K562 (cell line): Measurements from ENCODE around the gene C11orf54. TPM values are rescaled to one million over a fixed set of nuclear protein-coding genes. Genes with fewer than 3 reads are reported as not detected.

Source experiments
- ATF4 ChIP-seq: fragments of 450-650 bp; formaldehyde crosslinking; IDR thresholded peaks from 2 replicates; pipeline ENCODE4 v1.4.0; 2022; ENCODE audit warnings: mild to moderate bottlenecking, moderate library complexity
- BRF1 ChIP-seq: IDR thresholded peaks from 3 replicates; pipeline ENCODE4 v1.6.1; 2011; ENCODE audit warnings: borderline replicate concordance, mild to moderate bottlenecking; ENCODE audit not compliant: insufficient read length; ENCODE audit errors: extremely low read depth
- CBFA2T3 ChIP-seq: fragments of 450-650 bp; IDR thresholded peaks from 2 replicates; pipeline ENCODE4 v1.6.1; 2017
- CBX1 ChIP-seq: sonication (generic); IDR thresholded peaks from 2 replicates; pipeline ENCODE4 v1.6.1; 2016; ENCODE audit warnings: antibody characterized with exemption, low read depth, mild to moderate bottlenecking
- CCNT2 ChIP-seq: IDR thresholded peaks from 2 replicates; pipeline ENCODE4 v1.6.1; 2011; ENCODE audit warnings: borderline replicate concordance, low read depth, mild to moderate bottlenecking, moderate library complexity, mixed read lengths, low read length; ENCODE audit not compliant: insufficient read length; ENCODE audit errors: extremely low read depth
- DLX4 ChIP-seq: fragments of 250-450 bp; sonication (Bioruptor Pico); IDR thresholded peaks from 2 replicates; pipeline ENCODE4 v1.6.1; 2021; ENCODE audit warnings: mild to moderate bottlenecking
- GTF2F1 ChIP-seq: IDR thresholded peaks from 2 replicates; pipeline ENCODE4 v1.6.1; 2011; ENCODE audit warnings: low read depth, low read length, improper control_type of control experiment
- HNRNPLL ChIP-seq: fragments of 200-400 bp; formaldehyde crosslinking; IDR thresholded peaks from 2 replicates; pipeline ENCODE4 v1.6.1; 2017; ENCODE audit warnings: low read length, low read depth, mild to moderate bottlenecking; ENCODE audit not compliant: poor library complexity, severe bottlenecking
- KAT2B ChIP-seq: IDR thresholded peaks from one replicate; pipeline ENCODE4 v1.6.1; 2012; ENCODE audit warnings: low read depth, mild to moderate bottlenecking, control low read depth, inconsistent platforms, low read length, moderate library complexity
- KAT7 ChIP-seq: sonication (generic); formaldehyde crosslinking; IDR thresholded peaks from 2 replicates; pipeline ENCODE4 v1.8.0; 2022; ENCODE audit warnings: missing genetic modification reagents, mild to moderate bottlenecking, borderline replicate concordance
- MXI1 ChIP-seq: IDR thresholded peaks from 2 replicates; pipeline ENCODE4 v1.6.1; 2011; ENCODE audit warnings: low read depth, mild to moderate bottlenecking, improper control_type of control experiment, low read length
- NFYB ChIP-seq: IDR thresholded peaks from 2 replicates; pipeline ENCODE4 v1.6.1; 2011; ENCODE audit warnings: mild to moderate bottlenecking, moderate library complexity; ENCODE audit not compliant: insufficient read length; ENCODE audit errors: extremely low read depth
- SMAD4 ChIP-seq: fragments of 250-450 bp; sonication (Bioruptor Pico); conservative IDR thresholded peaks from 2 replicates; pipeline ENCODE4 v1.8.0; 2021; ENCODE audit warnings: inconsistent platforms, mild to moderate bottlenecking, moderate library complexity
- SMARCA4 ChIP-seq: fragments of 450-650 bp; IDR thresholded peaks from 2 replicates; pipeline ENCODE4 v1.6.1; 2016
- ZBTB7A ChIP-seq: IDR thresholded peaks from 2 replicates; pipeline ENCODE4 v1.6.1; 2011; ENCODE audit warnings: low read depth, mild to moderate bottlenecking, low read length, moderate library complexity, borderline replicate concordance; ENCODE audit not compliant: control insufficient read depth
- ZNF277 ChIP-seq: fragments of 250-450 bp; sonication (Bioruptor Pico); IDR thresholded peaks from 2 replicates; pipeline ENCODE4 v1.8.0; 2022; ENCODE audit warnings: inconsistent platforms, mild to moderate bottlenecking, moderate library complexity, borderline replicate concordance
- ZNF431 ChIP-seq: sonication (generic); formaldehyde crosslinking; IDR thresholded peaks from 2 replicates; pipeline ENCODE4 v1.8.0; 2022; ENCODE audit warnings: mild to moderate bottlenecking, missing genetic modification reagents
- polyA plus RNA-seq, 8 experiments: library from polyadenylated mRNA; depleted of rRNA in 4 of 8; stranded (reverse) in 5 of 8; unstranded in 3 of 8; fragments of >200 nt; fragmentation: Nextera tagmentation in 2 of 8; fragmentation: Illumina TruSeq in 1 of 8; extraction: Ambion mirVana in 2 of 8; extraction: Trizol in 1 of 8; gene quantifications; 2 replicates each; pipeline versions ENCODE4 v1.2.1 to v1.2.3, GENCODE V29; 2011 to 2014; ENCODE audit warnings: inconsistent platforms in 1 of 8, missing spikeins in 1 of 8
- total RNA-seq, 7 experiments: library from RNA; depleted of rRNA in 6 of 7; stranded (reverse); fragments of >200 nt in 6 of 7; fragmentation: Illumina TruSeq in 2 of 7; extraction: Trizol in 2 of 7; gene quantifications; 2 replicates each; pipeline versions ENCODE4 v1.2.1 to v1.2.3, GENCODE V29; 2011 to 2021; ENCODE audit warnings: low replicate concordance in 1 of 7

Gene C11orf54
- total and polyA plus RNA-seq, 9 of the 15 experiments (the other 6 are each of a cell fraction or from before 2014, with no cell fraction given) = 13.4 to 33.0 (median 23.1) TPM

- TF ChIP-seq MXI1 = no peak
- no peak for TF ChIP-seq ATF4 (CRISPR knock-in tag)
- TF ChIP-seq GTF2F1 = peak; percentile 53; the same call in 1 of the 2 replicates
- TF ChIP-seq HNRNPLL = peak; percentile 67
- peak; percentile 30 for TF ChIP-seq CCNT2
- TF ChIP-seq KAT2B = no peak
- no peak for TF ChIP-seq CBFA2T3
- no peak for TF ChIP-seq ZNF277
- TF ChIP-seq ZBTB7A = peak; percentile 32; the same call in 1 of the 2 replicates
- TF ChIP-seq KAT7 (CRISPR knock-in tag) = peak; percentile 80; the same call in 1 of the 2 replicates
- no peak for TF ChIP-seq NFYB
- no peak for TF ChIP-seq BRF1
- peak; percentile 46; the same call in 1 of the 2 replicates for TF ChIP-seq CBX1
- TF ChIP-seq DLX4 (CRISPR knock-in tag) = no peak
- peak; percentile 67; the same call in 1 of the 2 replicates for TF ChIP-seq ZNF431 (CRISPR knock-in tag)
- 0 out of 2 replicates have a peak, but pooled peaks have one; percentile 12 for TF ChIP-seq SMARCA4
- TF ChIP-seq SMAD4 (CRISPR knock-in tag) = 0 out of 2 replicates have a peak, but pooled peaks have one; percentile 25
These were observed 42.9 kb downstream of the C11orf54 start, which contains the start of gene MED17 (continued) for GRCh38 chr11:93784145-93784934.
